ENCODE data around the gene VPS9D1.
"Not testable (repeated sequence)": the region's sequence is repeated elsewhere in the genome, so short reads cannot be mapped to it uniquely, and the experiment has no call there.

Gene VPS9D1

GRCh38 chr16:89693931-89694783 lies 26.5 kb downstream of the VPS9D1 start:
- H3K4me3 ChIP-seq (replicated peaks in 1 of 2; ENCODE audit: low read depth in 2 of 2, low read length in 2 of 2) = no peak overlapping the region
- TF ChIP-seq CTCF (IDR thresholded peaks at IDR 0.05; ENCODE audit: low read depth, low read length) = no peak
- DNase-seq (ENCODE audit: low read depth in 2 of 2) = no peak

- H3K4me3 ChIP-seq (replicated peaks in 1 of 2; ENCODE audit: low read depth in 2 of 2, low read length in 2 of 2) = no peak overlapping the region
- no peak for DNase-seq (ENCODE audit: low read depth in 2 of 2)
- no peak for TF ChIP-seq CTCF (IDR thresholded peaks at IDR 0.05; ENCODE audit: low read depth, low read length)
Observed at GRCh38 chr16:89693289-89693731, 27.4 kb downstream of the VPS9D1 start.

- TF ChIP-seq CTCF (IDR thresholded peaks at IDR 0.05; ENCODE audit: low read depth, low read length) = no peak
- no peak overlapping the region for H3K4me3 ChIP-seq (replicated peaks in 1 of 2; ENCODE audit: low read depth in 2 of 2, low read length in 2 of 2)
- no peak for DNase-seq (ENCODE audit: low read depth in 2 of 2)
Observed at GRCh38 chr16:89691986-89692569, 28.6 kb downstream of the VPS9D1 start.

GRCh38 chr16:89691231-89691985 lies 29.3 kb downstream of the VPS9D1 start:
- no peak for TF ChIP-seq CTCF (IDR thresholded peaks at IDR 0.05; ENCODE audit: low read depth, low read length)
- H3K4me3 ChIP-seq (replicated peaks in 1 of 2; ENCODE audit: low read depth in 2 of 2, low read length in 2 of 2) = no peak overlapping the region
- DNase-seq (ENCODE audit: low read depth in 2 of 2) = no peak

- TF ChIP-seq CTCF (IDR thresholded peaks at IDR 0.05; ENCODE audit: low read depth, low read length) = no peak
- H3K4me3 ChIP-seq (replicated peaks in 1 of 2; ENCODE audit: low read depth in 2 of 2, low read length in 2 of 2) = no peak overlapping the region
- DNase-seq (ENCODE audit: low read depth in 2 of 2) = no peak
Observed at GRCh38 chr16:89690392-89690901, 30.3 kb downstream of the VPS9D1 start.

GRCh38 chr16:89689621-89690020 lies 31.1 kb downstream of the VPS9D1 start:
- not testable (repeated sequence) for H3K4me3 ChIP-seq (replicated peaks in 1 of 2; ENCODE audit: low read depth in 2 of 2, low read length in 2 of 2); DNase-seq (ENCODE audit: low read depth in 2 of 2)

- no peak overlapping the region for H3K4me3 ChIP-seq (replicated peaks in 1 of 2; ENCODE audit: low read depth in 2 of 2, low read length in 2 of 2)
- DNase-seq (ENCODE audit: low read depth in 2 of 2) = no peak
- TF ChIP-seq CTCF (IDR thresholded peaks at IDR 0.05; ENCODE audit: low read depth, low read length) = no peak
Observed at GRCh38 chr16:89689142-89689541, 31.6 kb downstream of the VPS9D1 start.

All from cardiac fibroblast (primary cell).